GM23338 (cell line): Measurements from ENCODE around the gene FYN. TPM values are rescaled to one million over a fixed set of nuclear protein-coding genes. Genes with fewer than 3 reads are reported as not detected.
A peak's percentile ranks its signal among the peaks of the same experiment; 100 is the strongest.

Experiments used
- ATAC-seq: fragments of 200-7000 bp; cut with Tn5 transposase; 3 replicates; pipeline ENCODE4 v1.9.1; 2020
- DNase-seq: peaks from one replicate; pipeline ENCODE4 v3.0.0-alpha.2; 2015; ENCODE audit warnings: low spot score
- H2AFZ ChIP-seq: fragments of 200-600 bp; sonication (generic); 2 replicates; pipeline ENCODE4 v1.8.0; 2016; ENCODE audit warnings: antibody characterized with exemption, mild to moderate bottlenecking, moderate library complexity
- H3F3A ChIP-seq: fragments of 200-600 bp; sonication (generic); replicated peaks from 2 replicates; pipeline ENCODE4 v1.8.0; 2017; ENCODE audit warnings: antibody characterized with exemption, mixed run types, low read depth
- H3K27ac ChIP-seq: fragments of 200-600 bp; sonication (generic); 2 replicates; pipeline ENCODE4 v1.6.1; 2016; ENCODE audit warnings: low read depth
- H3K27me3 ChIP-seq: fragments of 200-600 bp; sonication (generic); 2 replicates; pipeline ENCODE4 v1.8.0; 2016; ENCODE audit warnings: mild to moderate bottlenecking, mixed run types, moderate library complexity; ENCODE audit not compliant: insufficient read depth
- H3K36me3 ChIP-seq: fragments of 200-600 bp; sonication (generic); 2 replicates; pipeline ENCODE4 v1.8.0; 2016; ENCODE audit warnings: mild to moderate bottlenecking; ENCODE audit not compliant: insufficient read depth
- H3K4me1 ChIP-seq: fragments of 200-600 bp; sonication (generic); 2 replicates; pipeline ENCODE4 v1.8.0; 2016; ENCODE audit warnings: mild to moderate bottlenecking, moderate library complexity; ENCODE audit not compliant: insufficient read depth
- H3K4me2 ChIP-seq: fragments of 200-600 bp; sonication (generic); 2 replicates; pipeline ENCODE4 v1.7.1; 2017; ENCODE audit warnings: mixed run types
- H3K4me3 ChIP-seq: fragments of 200-600 bp; sonication (generic); 2 replicates; pipeline ENCODE4 v1.6.1; 2016; ENCODE audit warnings: mixed run types
- H3K79me2 ChIP-seq: fragments of 200-600 bp; sonication (generic); replicated peaks from 2 replicates; pipeline ENCODE4 v1.8.0; 2017; ENCODE audit warnings: mild to moderate bottlenecking; ENCODE audit not compliant: insufficient read depth
- H3K9me2 ChIP-seq: fragments of 200-600 bp; sonication (generic); 2 replicates; pipeline ENCODE4 v1.8.0; 2017; ENCODE audit not compliant: insufficient read depth
- H4K20me1 ChIP-seq: fragments of 200-600 bp; sonication (generic); replicated peaks from 2 replicates; pipeline ENCODE4 v1.8.0; 2017; ENCODE audit warnings: mild to moderate bottlenecking; ENCODE audit not compliant: insufficient read depth
- H3K27ac Mint-ChIP-seq: 2 replicates; pipeline ENCODE4 v1.8.0; 2020; ENCODE audit warnings: inconsistent platforms, mild to moderate bottlenecking, moderate library complexity, mixed read lengths
- H3K27me3 Mint-ChIP-seq: 3 replicates; pipeline ENCODE4 v1.8.0; 2022; ENCODE audit warnings: low read depth, mild to moderate bottlenecking, moderate library complexity, mixed read lengths, inconsistent platforms; ENCODE audit not compliant: insufficient read depth, poor library complexity
- H3K36me3 Mint-ChIP-seq: 3 replicates; pipeline ENCODE4 v1.8.0; 2021; ENCODE audit warnings: low read depth, mild to moderate bottlenecking, inconsistent platforms, moderate library complexity, mixed read lengths
- H3K4me1 Mint-ChIP-seq: 3 replicates; pipeline ENCODE4 v1.8.0; 2020; ENCODE audit warnings: mild to moderate bottlenecking, inconsistent platforms, mixed read lengths
- H3K4me3 Mint-ChIP-seq: 3 replicates; pipeline ENCODE4 v1.8.0; 2021; ENCODE audit warnings: moderate library complexity, mild to moderate bottlenecking, inconsistent platforms, mixed read lengths
- H3K9me3 Mint-ChIP-seq: 3 replicates; pipeline ENCODE4 v1.8.0; 2020; ENCODE audit warnings: moderate library complexity, mild to moderate bottlenecking, inconsistent platforms, mixed read lengths
- EZH2 ChIP-seq: fragments of 200-600 bp; sonication (generic); IDR thresholded peaks from one replicate; pipeline ENCODE4 v1.8.0; 2017; ENCODE audit warnings: antibody characterized with exemption, mild to moderate bottlenecking, low read depth; ENCODE audit not compliant: unreplicated experiment
- EZH2phosphoT487 ChIP-seq: fragments of 200-600 bp; sonication (generic); IDR thresholded peaks from one replicate; pipeline ENCODE4 v1.8.1; 2018; ENCODE audit warnings: antibody characterized with exemption; ENCODE audit not compliant: unreplicated experiment
- NANOG ChIP-seq: IDR thresholded peaks from 2 replicates; pipeline ENCODE4 v1.6.1; 2016; ENCODE audit warnings: antibody characterized with exemption, borderline replicate concordance
- POLR2AphosphoS5 ChIP-seq: IDR thresholded peaks from 2 replicates; pipeline ENCODE4 v1.6.1; 2016; ENCODE audit warnings: antibody characterized with exemption, low read depth
- ZNF114 ChIP-seq: fragments of 250-450 bp; sonication (Bioruptor Pico); IDR thresholded peaks from 2 replicates; pipeline ENCODE4 v1.5.0; 2020; ENCODE audit warnings: mild to moderate bottlenecking, moderate library complexity
- polyA plus RNA-seq: library from polyadenylated mRNA; unstranded; fragments of >200 nt; fragmentation: Nextera tagmentation; extraction: Ambion mirVana; gene quantifications from 2 replicates; pipeline ENCODE4 v1.2.1, GENCODE V29; 2016
- total RNA-seq: library from RNA; depleted of rRNA; stranded (reverse); fragments of >200 nt; shearing (Covaris generic); gene quantifications from 2 replicates; pipeline ENCODE4 v1.2.3, GENCODE V29; 2014
- TF ChIP-seq, protein P1 (sequence below), 2 experiments: fragments of 200-600 bp in 1 of 2; sonication (generic) in 1 of 2; conservative IDR thresholded peaks; 2 replicates each; pipeline versions ENCODE4 v1.5.1 to v1.6.1; 2016 to 2017; ENCODE audit warnings: antibody characterized with exemption in 2 of 2, low read depth in 2 of 2, mild to moderate bottlenecking in 2 of 2, moderate library complexity in 1 of 2
- TF ChIP-seq, protein P2 (sequence below): IDR thresholded peaks from 2 replicates; pipeline ENCODE4 v1.6.1; 2016; ENCODE audit warnings: antibody characterized with exemption
- TF ChIP-seq, protein P3 (sequence below): fragments of 250-450 bp; sonication (Bioruptor Pico); IDR thresholded peaks from 2 replicates; pipeline ENCODE4 v1.5.0; 2020; ENCODE audit warnings: mild to moderate bottlenecking, moderate library complexity

The FYN gene
- total and polyA plus RNA-seq, 2 experiments from 2014 or later, result 46.8 to 143 TPM

GRCh38 chr6:111850295-111850937 lies 22.8 kb downstream of the FYN start (continued):
- TF ChIP-seq, protein P1, sequence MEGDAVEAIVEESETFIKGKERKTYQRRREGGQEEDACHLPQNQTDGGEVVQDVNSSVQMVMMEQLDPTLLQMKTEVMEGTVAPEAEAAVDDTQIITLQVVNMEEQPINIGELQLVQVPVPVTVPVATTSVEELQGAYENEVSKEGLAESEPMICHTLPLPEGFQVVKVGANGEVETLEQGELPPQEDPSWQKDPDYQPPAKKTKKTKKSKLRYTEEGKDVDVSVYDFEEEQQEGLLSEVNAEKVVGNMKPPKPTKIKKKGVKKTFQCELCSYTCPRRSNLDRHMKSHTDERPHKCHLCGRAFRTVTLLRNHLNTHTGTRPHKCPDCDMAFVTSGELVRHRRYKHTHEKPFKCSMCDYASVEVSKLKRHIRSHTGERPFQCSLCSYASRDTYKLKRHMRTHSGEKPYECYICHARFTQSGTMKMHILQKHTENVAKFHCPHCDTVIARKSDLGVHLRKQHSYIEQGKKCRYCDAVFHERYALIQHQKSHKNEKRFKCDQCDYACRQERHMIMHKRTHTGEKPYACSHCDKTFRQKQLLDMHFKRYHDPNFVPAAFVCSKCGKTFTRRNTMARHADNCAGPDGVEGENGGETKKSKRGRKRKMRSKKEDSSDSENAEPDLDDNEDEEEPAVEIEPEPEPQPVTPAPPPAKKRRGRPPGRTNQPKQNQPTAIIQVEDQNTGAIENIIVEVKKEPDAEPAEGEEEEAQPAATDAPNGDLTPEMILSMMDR (conservative IDR thresholded peaks at IDR 0.05; ENCODE audit: low read depth in 2 of 2), result no peak
- TF ChIP-seq NANOG (no peak), EZH2phosphoT487 (no peak), ZNF114 (CRISPR knock-in tag) (no peak)

GRCh38 chr6:111849298-111849697 lies 24.0 kb downstream of the FYN start:
- DNase-seq (no peak), ATAC-seq (no peak)
- H3K36me3 Mint-ChIP-seq, result no peaks in the 10 kb centered on the region; the same call in 2 of the 3 replicates
- Histone ChIP-seq H4K20me1 (peaks cover 14% of the 10 kb centered on the region), H3F3A (peaks cover 3% of the 10 kb centered on the region; the same call in 1 of the 2 replicates), H3K27me3 (no peaks in the 10 kb centered on the region), H3K9me2 (no peaks in the 10 kb centered on the region), H3K4me3 (no peak overlapping the region), H3K4me1 (peaks cover 84% of the 10 kb centered on the region), H3K4me2 (no peak overlapping the region), H3K79me2 (peaks cover 77% of the 10 kb centered on the region), H3K36me3 (no peaks in the 10 kb centered on the region), H2AFZ (no peak overlapping the region), H3K27ac (no peak overlapping the region)
- no peak overlapping the region for H3K4me3 Mint-ChIP-seq
- H3K27me3 Mint-ChIP-seq, result peaks cover 4% of the 10 kb centered on the region
- H3K27ac Mint-ChIP-seq, result 0 out of 2 replicates have a peak overlapping the region, but pooled peaks have one; percentile 17
- TF ChIP-seq, protein P2, sequence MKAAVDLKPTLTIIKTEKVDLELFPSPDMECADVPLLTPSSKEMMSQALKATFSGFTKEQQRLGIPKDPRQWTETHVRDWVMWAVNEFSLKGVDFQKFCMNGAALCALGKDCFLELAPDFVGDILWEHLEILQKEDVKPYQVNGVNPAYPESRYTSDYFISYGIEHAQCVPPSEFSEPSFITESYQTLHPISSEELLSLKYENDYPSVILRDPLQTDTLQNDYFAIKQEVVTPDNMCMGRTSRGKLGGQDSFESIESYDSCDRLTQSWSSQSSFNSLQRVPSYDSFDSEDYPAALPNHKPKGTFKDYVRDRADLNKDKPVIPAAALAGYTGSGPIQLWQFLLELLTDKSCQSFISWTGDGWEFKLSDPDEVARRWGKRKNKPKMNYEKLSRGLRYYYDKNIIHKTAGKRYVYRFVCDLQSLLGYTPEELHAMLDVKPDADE, result no peak
- TF ChIP-seq POLR2AphosphoS5, result no peak
- TF ChIP-seq EZH2phosphoT487, result no peak
- no peak for TF ChIP-seq EZH2
- TF ChIP-seq ZNF114 (CRISPR knock-in tag), result no peak
- TF ChIP-seq, protein P3, sequence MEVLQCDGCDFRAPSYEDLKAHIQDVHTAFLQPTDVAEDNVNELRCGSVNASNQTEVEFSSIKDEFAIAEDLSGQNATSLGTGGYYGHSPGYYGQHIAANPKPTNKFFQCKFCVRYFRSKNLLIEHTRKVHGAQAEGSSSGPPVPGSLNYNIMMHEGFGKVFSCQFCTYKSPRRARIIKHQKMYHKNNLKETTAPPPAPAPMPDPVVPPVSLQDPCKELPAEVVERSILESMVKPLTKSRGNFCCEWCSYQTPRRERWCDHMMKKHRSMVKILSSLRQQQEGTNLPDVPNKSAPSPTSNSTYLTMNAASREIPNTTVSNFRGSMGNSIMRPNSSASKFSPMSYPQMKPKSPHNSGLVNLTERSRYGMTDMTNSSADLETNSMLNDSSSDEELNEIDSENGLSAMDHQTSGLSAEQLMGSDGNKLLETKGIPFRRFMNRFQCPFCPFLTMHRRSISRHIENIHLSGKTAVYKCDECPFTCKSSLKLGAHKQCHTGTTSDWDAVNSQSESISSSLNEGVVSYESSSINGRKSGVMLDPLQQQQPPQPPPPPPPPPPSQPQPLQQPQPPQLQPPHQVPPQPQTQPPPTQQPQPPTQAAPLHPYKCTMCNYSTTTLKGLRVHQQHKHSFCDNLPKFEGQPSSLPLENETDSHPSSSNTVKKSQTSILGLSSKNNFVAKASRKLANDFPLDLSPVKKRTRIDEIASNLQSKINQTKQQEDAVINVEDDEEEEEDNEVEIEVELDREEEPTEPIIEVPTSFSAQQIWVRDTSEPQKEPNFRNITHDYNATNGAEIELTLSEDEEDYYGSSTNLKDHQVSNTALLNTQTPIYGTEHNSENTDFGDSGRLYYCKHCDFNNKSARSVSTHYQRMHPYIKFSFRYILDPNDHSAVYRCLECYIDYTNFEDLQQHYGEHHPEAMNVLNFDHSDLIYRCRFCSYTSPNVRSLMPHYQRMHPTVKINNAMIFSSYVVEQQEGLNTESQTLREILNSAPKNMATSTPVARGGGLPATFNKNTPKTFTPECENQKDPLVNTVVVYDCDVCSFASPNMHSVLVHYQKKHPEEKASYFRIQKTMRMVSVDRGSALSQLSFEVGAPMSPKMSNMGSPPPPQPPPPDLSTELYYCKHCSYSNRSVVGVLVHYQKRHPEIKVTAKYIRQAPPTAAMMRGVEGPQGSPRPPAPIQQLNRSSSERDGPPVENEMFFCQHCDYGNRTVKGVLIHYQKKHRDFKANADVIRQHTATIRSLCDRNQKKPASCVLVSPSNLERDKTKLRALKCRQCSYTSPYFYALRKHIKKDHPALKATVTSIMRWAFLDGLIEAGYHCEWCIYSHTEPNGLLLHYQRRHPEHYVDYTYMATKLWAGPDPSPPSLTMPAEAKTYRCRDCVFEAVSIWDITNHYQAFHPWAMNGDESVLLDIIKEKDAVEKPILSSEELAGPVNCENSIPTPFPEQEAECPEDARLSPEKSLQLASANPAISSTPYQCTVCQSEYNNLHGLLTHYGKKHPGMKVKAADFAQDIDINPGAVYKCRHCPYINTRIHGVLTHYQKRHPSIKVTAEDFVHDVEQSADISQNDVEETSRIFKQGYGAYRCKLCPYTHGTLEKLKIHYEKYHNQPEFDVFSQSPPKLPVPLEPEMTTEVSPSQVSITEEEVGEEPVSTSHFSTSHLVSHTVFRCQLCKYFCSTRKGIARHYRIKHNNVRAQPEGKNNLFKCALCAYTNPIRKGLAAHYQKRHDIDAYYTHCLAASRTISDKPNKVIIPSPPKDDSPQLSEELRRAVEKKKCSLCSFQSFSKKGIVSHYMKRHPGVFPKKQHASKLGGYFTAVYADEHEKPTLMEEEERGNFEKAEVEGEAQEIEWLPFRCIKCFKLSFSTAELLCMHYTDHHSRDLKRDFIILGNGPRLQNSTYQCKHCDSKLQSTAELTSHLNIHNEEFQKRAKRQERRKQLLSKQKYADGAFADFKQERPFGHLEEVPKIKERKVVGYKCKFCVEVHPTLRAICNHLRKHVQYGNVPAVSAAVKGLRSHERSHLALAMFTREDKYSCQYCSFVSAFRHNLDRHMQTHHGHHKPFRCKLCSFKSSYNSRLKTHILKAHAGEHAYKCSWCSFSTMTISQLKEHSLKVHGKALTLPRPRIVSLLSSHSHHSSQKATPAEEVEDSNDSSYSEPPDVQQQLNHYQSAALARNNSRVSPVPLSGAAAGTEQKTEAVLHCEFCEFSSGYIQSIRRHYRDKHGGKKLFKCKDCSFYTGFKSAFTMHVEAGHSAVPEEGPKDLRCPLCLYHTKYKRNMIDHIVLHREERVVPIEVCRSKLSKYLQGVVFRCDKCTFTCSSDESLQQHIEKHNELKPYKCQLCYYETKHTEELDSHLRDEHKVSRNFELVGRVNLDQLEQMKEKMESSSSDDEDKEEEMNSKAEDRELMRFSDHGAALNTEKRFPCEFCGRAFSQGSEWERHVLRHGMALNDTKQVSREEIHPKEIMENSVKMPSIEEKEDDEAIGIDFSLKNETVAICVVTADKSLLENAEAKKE, result no peak
- H3K9me3 Mint-ChIP-seq, result no peaks in the 10 kb centered on the region
- peaks cover 87% of the 10 kb centered on the region for H3K4me1 Mint-ChIP-seq
